HFF-Myc (cell line): Measurements from ENCODE around the gene CYCS.

Experiments used
- DNase-seq: peaks from one replicate; pipeline ENCODE4 v3.0.0-alpha.2; 2011; ENCODE audit warnings: low read depth; ENCODE audit errors: extremely low read depth
- H3K4me3 ChIP-seq: replicated peaks from 2 replicates; pipeline ENCODE4 v1.5.1; 2011; ENCODE audit warnings: low read depth, mild to moderate bottlenecking, control low read depth, low read length
- CTCF ChIP-seq: IDR thresholded peaks from 2 replicates; pipeline ENCODE4 v1.5.1; 2012; ENCODE audit warnings: mild to moderate bottlenecking, low read depth, low read length, control low read depth; ENCODE audit errors: missing control alignments

The CYCS gene

GRCh38 chr7:25139536-25139935 lies 14.5 kb upstream of the CYCS start:
- H3K4me3 ChIP-seq = no peak overlapping the region
- no peak for TF ChIP-seq CTCF
- DNase-seq = no peak

GRCh38 chr7:25134358-25135010 lies 9.4 kb upstream of the CYCS start:
- TF ChIP-seq CTCF = no peak
- no peak overlapping the region for H3K4me3 ChIP-seq
- DNase-seq = no peak

GRCh38 chr7:25132430-25132829 lies 7.4 kb upstream of the CYCS start:
- no peak for TF ChIP-seq CTCF
- H3K4me3 ChIP-seq = no peak overlapping the region
- DNase-seq = no peak

- no peak for DNase-seq
- no peak overlapping the region for H3K4me3 ChIP-seq
- TF ChIP-seq CTCF = no peak
Observed at GRCh38 chr7:25126751-25127150, 1.7 kb upstream of the CYCS start.

- no peak for DNase-seq
- no peak for TF ChIP-seq CTCF
- peak overlapping the region; percentile 90 for H3K4me3 ChIP-seq
Observed at GRCh38 chr7:25124465-25125136, 459 bp downstream of the CYCS start.

GRCh38 chr7:25122373-25122772 lies 2.7 kb downstream of the CYCS start:
- no peak for TF ChIP-seq CTCF
- no peak overlapping the region for H3K4me3 ChIP-seq
- no peak for DNase-seq
